Ramos (cell line): ENCODE measurements around the gene SPIN1.

Experiments
- in situ Hi-C: fragments of 300-500 bp; cut with MboI; formaldehyde crosslinking; loops from one replicate; pipeline ENCODE4 v1.14.3; 2022; ENCODE audit warnings: low sequenced_read_pairs; ENCODE audit not compliant: unreplicated experiment

Gene SPIN1

DNA sequence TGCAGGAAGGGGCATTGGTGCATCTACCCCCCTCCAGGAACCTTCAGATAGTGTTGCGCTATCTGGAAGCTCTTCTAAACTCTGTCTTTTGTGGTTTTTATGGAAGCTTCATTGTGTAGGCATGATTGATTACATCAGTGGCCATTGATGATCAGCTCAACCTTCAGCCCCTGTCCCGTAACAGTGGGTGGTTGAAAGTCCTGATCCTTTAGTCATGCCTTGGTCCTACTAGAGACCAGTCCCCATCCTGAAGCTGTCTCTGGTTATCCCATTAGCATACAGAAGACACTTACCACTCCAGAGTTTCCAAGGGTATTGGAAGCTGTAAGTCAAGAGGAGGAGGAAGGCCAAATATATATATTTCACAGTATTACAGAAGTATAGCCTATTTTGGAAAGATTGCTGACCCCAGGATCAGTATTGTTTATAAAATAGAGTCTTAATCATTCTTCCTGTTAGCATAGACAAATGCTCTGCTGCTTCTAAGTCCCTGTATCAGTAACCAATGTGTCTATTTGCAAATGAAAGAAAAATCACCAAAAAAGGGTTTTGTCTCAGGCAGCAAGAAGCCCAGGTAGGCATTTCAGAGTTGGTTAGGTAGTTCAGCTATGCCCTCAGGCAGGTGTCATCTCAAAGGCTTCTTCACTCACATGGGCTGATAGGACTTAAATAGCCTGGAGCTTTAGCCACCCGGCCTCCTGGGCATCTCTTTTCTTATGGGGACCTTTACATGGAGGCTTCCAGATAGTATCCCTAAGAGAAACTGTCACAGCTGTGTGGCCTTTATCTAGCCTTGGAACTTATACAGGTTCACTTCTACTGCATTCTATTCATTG is 41.6 kb downstream of the SPIN1 start:
- in situ Hi-C loops = no loop called here

DNA sequence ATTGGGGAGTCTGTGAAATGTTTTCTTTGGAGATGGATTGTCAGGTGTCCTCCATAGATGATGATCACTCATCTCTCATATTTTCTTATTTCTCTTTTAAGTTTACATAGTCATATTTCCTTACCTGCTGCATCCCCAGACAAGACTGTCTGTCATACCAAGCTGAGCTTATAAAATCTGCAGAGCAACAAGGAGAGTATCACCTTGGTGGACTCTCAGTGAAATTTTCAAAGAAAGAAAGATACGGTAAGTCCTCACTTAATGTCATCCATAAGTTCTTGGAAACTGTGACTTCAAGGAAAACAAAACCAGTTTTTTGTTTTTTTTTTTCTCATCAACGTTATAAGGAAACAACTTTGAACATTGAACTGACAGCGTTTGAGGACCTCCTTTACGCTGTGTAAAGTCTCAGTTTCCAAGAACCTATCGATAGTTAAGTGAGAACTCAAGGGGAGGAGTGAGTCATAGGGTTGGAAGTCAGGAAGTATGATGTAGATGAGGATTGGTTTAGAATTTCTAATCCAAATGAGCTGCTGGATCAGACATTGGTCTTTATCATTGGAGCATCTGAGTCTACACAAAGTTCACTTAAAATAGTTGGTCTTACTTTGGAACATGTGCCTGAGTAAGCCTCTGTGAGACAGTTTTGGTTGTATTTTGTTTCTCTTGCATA is 45.5 kb downstream of the SPIN1 start:
- in situ Hi-C loops = no loop called here

DNA sequence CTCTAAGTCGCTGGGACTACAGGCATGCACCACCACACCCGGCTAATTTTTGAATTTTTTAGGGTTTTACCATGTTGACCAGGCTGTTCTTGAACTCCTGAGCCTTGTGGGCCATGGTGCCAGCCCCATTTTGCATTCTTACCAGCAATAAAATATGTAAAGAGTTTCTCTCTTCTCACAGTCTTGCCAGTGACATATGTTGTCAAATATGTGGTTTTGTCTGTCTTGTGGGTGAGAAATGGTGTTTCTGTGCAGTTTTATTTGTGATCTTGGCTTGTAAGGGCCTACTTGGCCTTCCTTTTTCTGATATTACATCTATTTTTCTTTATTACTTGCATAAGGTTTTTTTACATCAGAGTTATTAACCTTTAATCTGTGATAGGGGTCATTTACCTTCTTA is 47.1 kb downstream of the SPIN1 start:
- in situ Hi-C loops = no loop called here

DNA sequence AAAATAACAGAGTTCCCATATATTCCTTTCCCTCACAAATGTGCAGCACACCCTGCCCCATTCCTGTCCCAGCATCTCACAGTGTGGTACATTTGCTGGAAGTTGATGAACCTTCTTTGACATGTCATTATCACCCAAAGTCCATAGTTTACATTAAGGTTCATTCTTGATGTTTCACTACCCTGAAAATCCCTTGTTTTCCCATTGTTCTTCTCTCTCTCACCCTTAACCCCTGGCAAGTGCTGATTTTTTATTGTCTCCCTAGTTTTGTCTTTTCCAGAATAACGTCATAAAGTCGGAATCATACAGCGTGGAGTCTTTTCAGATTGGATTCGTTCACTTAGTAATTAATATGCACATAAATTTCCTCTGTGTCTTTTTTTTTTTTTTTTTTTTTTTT is 48.1 kb downstream of the SPIN1 start:
- in situ Hi-C loops = no loop called here

GRCh38 chr9:88437210-88438146 is 49.2 kb downstream of the SPIN1 start:
- in situ Hi-C loops = no loop called here

GRCh38 chr9:88438811-88439210 is 50.6 kb downstream of the SPIN1 start:
- in situ Hi-C loops = no loop called here

- in situ Hi-C loops = no loop called here
These were observed 53.2 kb downstream of the SPIN1 start for GRCh38 chr9:88441301-88442007.

DNA sequence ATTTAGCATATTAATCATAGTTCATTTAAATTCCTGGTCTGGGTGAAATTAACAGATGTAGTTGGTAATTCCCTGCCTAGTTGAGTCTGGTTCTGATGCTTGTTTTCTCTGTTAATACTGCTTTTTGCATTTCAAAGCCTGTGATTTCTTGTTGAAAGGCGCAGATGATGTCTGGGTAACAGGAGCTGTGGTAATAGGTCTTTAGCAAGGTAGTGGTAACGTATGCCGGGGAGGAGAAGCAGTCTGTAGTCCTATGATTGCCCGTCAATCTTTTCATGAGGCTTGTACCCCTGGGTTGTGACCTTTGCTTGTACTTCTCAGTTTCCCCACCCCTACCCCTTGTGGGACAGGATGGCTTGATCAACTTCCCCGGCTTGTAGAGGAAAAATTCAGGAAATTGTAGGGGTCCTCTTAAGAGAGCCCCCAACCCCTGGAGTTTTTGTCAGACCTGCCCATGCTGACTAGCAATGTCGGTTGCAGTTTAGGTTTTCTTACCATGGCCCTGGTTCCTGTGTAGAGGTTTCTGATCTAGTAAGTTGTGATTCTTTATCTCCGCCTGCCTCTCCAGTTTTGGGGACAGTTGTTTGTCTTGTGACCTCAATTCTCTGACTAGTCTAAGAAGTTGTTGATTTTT is 55.4 kb downstream of the SPIN1 start:
- in situ Hi-C loops = no loop called here

DNA sequence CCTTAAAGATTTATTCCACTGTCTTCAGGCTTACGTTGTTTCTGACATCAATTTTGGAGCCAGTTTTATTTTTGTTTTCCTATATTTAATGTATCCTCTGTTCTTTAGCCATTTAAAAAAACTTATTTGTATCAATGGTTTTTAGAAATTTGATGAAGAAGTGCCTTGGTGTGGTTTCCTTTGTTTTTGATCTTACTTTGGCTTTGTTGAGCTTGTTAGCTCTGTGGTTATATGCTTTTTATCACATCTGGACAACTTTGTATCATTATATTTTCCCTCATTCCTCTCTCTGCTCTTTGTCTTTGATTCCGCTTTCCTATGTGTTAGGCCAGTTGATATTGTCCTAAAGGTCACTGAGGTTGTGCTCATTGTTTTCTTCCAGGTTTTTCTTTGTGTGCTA is 58.5 kb downstream of the SPIN1 start:
- in situ Hi-C loops = no loop called here

GRCh38 chr9:88447431-88447830 is 59.2 kb downstream of the SPIN1 start:
- in situ Hi-C loops = no loop called here

GRCh38 chr9:88451160-88451559 is 62.9 kb downstream of the SPIN1 start:
- in situ Hi-C loops = no loop called here

- in situ Hi-C loops = no loop called here
These were observed 70.6 kb downstream of the SPIN1 start for GRCh38 chr9:88458716-88459465.

- in situ Hi-C loops = no loop called here
These were observed 72.5 kb downstream of the SPIN1 start for GRCh38 chr9:88460587-88461332.

GRCh38 chr9:88462191-88462590 is 73.9 kb downstream of the SPIN1 start:
- in situ Hi-C loops = no loop called here

- in situ Hi-C loops = no loop called here
These were observed 76.6 kb downstream of the SPIN1 start for GRCh38 chr9:88464851-88465250.

GRCh38 chr9:88468226-88468625 is 80.0 kb downstream of the SPIN1 start:
- in situ Hi-C loops = no loop called here

- in situ Hi-C loops = no loop called here
These were observed 88.4 kb downstream of the SPIN1 start for GRCh38 chr9:88476491-88477271.
